ENCODE results near the gene ZNF276. TPM values are rescaled to one million over a fixed set of nuclear protein-coding genes. Genes with fewer than 3 reads are reported as not detected.
"Not testable (repeated sequence)": the region's sequence is repeated elsewhere in the genome, so short reads cannot be mapped to it uniquely, and the experiment has no call there.

The ZNF276 gene
- total RNA-seq (2012; rRNA removed) = 10.1 and 12.0 TPM in 2 replicates

- Histone ChIP-seq H3K4me2 (ENCODE audit: low read length) (peak within 1 kb of the TSS; percentile 79), H3K4me1 (ENCODE audit: control insufficient read depth, insufficient read depth, low read length) (peaks cover 42% of the 10 kb centered on the region), H3K27me3 (ENCODE audit: control insufficient read depth, insufficient read depth, low read length) (no peaks in the 10 kb centered on the region), H3K4me3 (ENCODE audit: low read length) (peak within 1 kb of the TSS; percentile 84), H3K9me3 (replicated peaks; ENCODE audit: low read length) (no peaks in the 10 kb centered on the region), H3K9ac (ENCODE audit: low read depth, low read length) (peak within 1 kb of the TSS; percentile 91), H3K36me3 (ENCODE audit: insufficient read depth, low read length) (peaks cover 26% of the 10 kb centered on the region)
These were observed at the start of gene ZNF276, which contains the start of gene VPS9D1 for GRCh38 chr16:89720813-89721545. ZNF276 (plus strand) TSS chr16:89721537; CDS start chr16:89721641, 104 bp downstream. VPS9D1 (minus strand) TSS chr16:89720898; CDS start chr16:89720861, 37 bp downstream.

DNA sequence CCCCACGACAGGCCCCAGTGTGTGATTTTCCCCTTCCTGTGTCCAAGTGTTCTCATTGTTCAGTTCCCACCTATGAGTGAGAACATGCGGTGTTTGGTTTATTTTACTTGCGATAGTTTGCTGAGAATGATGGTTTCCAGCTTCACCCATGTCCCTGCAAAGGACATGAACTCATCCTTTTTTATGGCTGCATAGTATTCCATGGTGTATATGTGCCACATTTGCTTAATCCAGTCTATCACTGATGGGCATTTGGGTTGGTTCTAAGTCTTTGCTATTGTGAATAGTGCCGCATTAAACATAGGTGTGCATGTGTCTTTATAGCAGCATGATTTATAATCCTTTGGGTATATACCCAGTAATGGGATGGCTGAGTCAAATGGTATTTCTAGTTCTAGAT lies 49.8 kb upstream of the ZNF276 start:
- not testable (repeated sequence) for H3K9ac ChIP-seq (ENCODE audit: low read depth, low read length); H3K4me2 ChIP-seq (ENCODE audit: low read length); H3K4me3 ChIP-seq (ENCODE audit: low read length); H3K9me3 ChIP-seq (replicated peaks; ENCODE audit: low read length); H3K4me1 ChIP-seq (ENCODE audit: control insufficient read depth, insufficient read depth, low read length); H3K27me3 ChIP-seq (ENCODE audit: control insufficient read depth, insufficient read depth, low read length); H3K36me3 ChIP-seq (ENCODE audit: insufficient read depth, low read length)

GRCh38 chr16:89672177-89672941 lies 49.0 kb upstream of the ZNF276 start:
- Histone ChIP-seq H3K36me3 (ENCODE audit: insufficient read depth, low read length) (no peaks in the 10 kb centered on the region), H3K4me1 (ENCODE audit: control insufficient read depth, insufficient read depth, low read length) (peaks cover 5% of the 10 kb centered on the region), H3K4me3 (ENCODE audit: low read length) (no peak overlapping the region), H3K4me2 (ENCODE audit: low read length) (no peak overlapping the region), H3K9ac (ENCODE audit: low read depth, low read length) (no peak overlapping the region), H3K27me3 (ENCODE audit: control insufficient read depth, insufficient read depth, low read length) (no peaks in the 10 kb centered on the region), H3K9me3 (replicated peaks; ENCODE audit: low read length) (no peaks in the 10 kb centered on the region)

GRCh38 chr16:89678258-89678657 lies 43.1 kb upstream of the ZNF276 start:
- peaks cover 2% of the 10 kb centered on the region for H3K36me3 ChIP-seq (ENCODE audit: insufficient read depth, low read length)
- no peak overlapping the region for H3K4me3 ChIP-seq (ENCODE audit: low read length)
- H3K4me1 ChIP-seq (ENCODE audit: control insufficient read depth, insufficient read depth, low read length) = no peaks in the 10 kb centered on the region
- H3K4me2 ChIP-seq (ENCODE audit: low read length) = no peak overlapping the region
- no peak overlapping the region for H3K9ac ChIP-seq (ENCODE audit: low read depth, low read length)
- H3K9me3 ChIP-seq (replicated peaks; ENCODE audit: low read length) = no peaks in the 10 kb centered on the region
- H3K27me3 ChIP-seq (ENCODE audit: control insufficient read depth, insufficient read depth, low read length) = no peaks in the 10 kb centered on the region

DNA sequence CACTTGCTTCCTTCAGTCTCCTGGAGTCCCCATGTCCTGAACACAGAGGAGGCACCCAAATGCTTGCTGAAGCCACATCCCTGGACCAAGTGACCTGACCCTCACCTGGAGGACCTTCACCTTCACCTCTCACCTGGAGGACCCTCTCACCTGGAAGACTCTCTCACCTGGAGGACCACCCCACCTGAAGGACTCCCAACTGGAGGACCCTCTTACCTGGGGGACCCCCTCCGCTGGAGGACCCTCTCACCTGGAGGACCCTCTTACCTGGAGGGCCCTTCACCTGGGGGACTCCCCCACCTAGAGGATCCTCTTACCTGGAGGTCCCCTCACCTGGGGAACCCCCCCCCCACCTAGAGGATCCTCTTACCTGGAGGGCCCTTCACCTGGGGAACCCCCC lies 35.4 kb upstream of the ZNF276 start:
- no peak overlapping the region for H3K9ac ChIP-seq (ENCODE audit: low read depth, low read length)
- H3K27me3 ChIP-seq (ENCODE audit: control insufficient read depth, insufficient read depth, low read length) = no peaks in the 10 kb centered on the region
- H3K4me2 ChIP-seq (ENCODE audit: low read length) = peak overlapping the region; percentile 99
- H3K4me3 ChIP-seq (ENCODE audit: low read length) = no peak overlapping the region
- H3K9me3 ChIP-seq (replicated peaks; ENCODE audit: low read length) = no peaks in the 10 kb centered on the region
- peaks cover 19% of the 10 kb centered on the region for H3K36me3 ChIP-seq (ENCODE audit: insufficient read depth, low read length)
- H3K4me1 ChIP-seq (ENCODE audit: control insufficient read depth, insufficient read depth, low read length) = peaks cover 8% of the 10 kb centered on the region

- no peaks in the 10 kb centered on the region for H3K27me3 ChIP-seq (ENCODE audit: control insufficient read depth, insufficient read depth, low read length)
- H3K9ac ChIP-seq (ENCODE audit: low read depth, low read length) = peak within 1 kb of the TSS; percentile 85
- no peaks in the 10 kb centered on the region for H3K9me3 ChIP-seq (replicated peaks; ENCODE audit: low read length)
- H3K36me3 ChIP-seq (ENCODE audit: insufficient read depth, low read length) = peaks cover 23% of the 10 kb centered on the region
- H3K4me3 ChIP-seq (ENCODE audit: low read length) = peak within 1 kb of the TSS; percentile 92
- peak within 1 kb of the TSS; percentile 99 for H3K4me2 ChIP-seq (ENCODE audit: low read length)
- H3K4me1 ChIP-seq (ENCODE audit: control insufficient read depth, insufficient read depth, low read length) = peaks cover 8% of the 10 kb centered on the region
These were observed 34.7 kb upstream of the ZNF276 start, which contains the start of gene CDK10 for GRCh38 chr16:89686520-89687091. CDK10 (plus strand) TSS chr16:89686689; CDS start chr16:89686711, 22 bp downstream.

GRCh38 chr16:89687092-89687940 lies 34.0 kb upstream of the ZNF276 start:
- no peaks in the 10 kb centered on the region for H3K27me3 ChIP-seq (ENCODE audit: control insufficient read depth, insufficient read depth, low read length)

GRCh38 chr16:89688395-89688794 lies 32.9 kb upstream of the ZNF276 start:
- Histone ChIP-seq H3K4me2 (ENCODE audit: low read length) (no peak overlapping the region), H3K9me3 (replicated peaks; ENCODE audit: low read length) (no peaks in the 10 kb centered on the region), H3K36me3 (ENCODE audit: insufficient read depth, low read length) (peaks cover 34% of the 10 kb centered on the region), H3K9ac (ENCODE audit: low read depth, low read length) (no peak overlapping the region), H3K4me1 (ENCODE audit: control insufficient read depth, insufficient read depth, low read length) (peaks cover 8% of the 10 kb centered on the region), H3K27me3 (ENCODE audit: control insufficient read depth, insufficient read depth, low read length) (no peaks in the 10 kb centered on the region), H3K4me3 (ENCODE audit: low read length) (no peak overlapping the region)

More at GRCh38 chr16:89687092-89687940, 34.0 kb upstream of the ZNF276 start:
- Histone ChIP-seq H3K36me3 (ENCODE audit: insufficient read depth, low read length) (peaks cover 28% of the 10 kb centered on the region), H3K4me1 (ENCODE audit: control insufficient read depth, insufficient read depth, low read length) (peaks cover 8% of the 10 kb centered on the region), H3K4me3 (ENCODE audit: low read length) (peak overlapping the region; percentile 92), H3K4me2 (ENCODE audit: low read length) (peak overlapping the region; percentile 99), H3K9ac (ENCODE audit: low read depth, low read length) (peak overlapping the region; percentile 85), H3K9me3 (replicated peaks; ENCODE audit: low read length) (no peaks in the 10 kb centered on the region)

DNA sequence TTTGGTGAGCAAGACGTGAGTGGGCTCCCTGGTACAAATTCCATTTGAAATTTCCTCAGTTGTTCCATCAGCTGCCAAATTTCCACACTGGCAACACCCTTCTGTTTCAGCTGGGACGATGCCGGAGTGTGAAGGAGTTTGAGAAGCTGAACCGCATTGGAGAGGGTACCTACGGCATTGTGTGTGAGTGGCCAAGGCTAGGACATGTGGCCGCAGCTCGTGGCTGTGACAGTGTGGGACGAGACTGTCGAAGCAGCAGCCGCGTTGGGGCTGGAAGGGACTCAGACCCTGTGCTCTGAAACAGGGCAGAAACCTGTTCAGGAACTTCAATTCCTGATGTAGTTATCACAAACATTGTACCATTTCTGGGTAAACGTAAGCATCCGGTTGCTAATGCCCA lies 32.2 kb upstream of the ZNF276 start:
- Histone ChIP-seq H3K9ac (ENCODE audit: low read depth, low read length) (no peak overlapping the region), H3K27me3 (ENCODE audit: control insufficient read depth, insufficient read depth, low read length) (no peaks in the 10 kb centered on the region), H3K4me1 (ENCODE audit: control insufficient read depth, insufficient read depth, low read length) (peaks cover 8% of the 10 kb centered on the region), H3K4me2 (ENCODE audit: low read length) (no peak overlapping the region), H3K9me3 (replicated peaks; ENCODE audit: low read length) (no peaks in the 10 kb centered on the region), H3K36me3 (ENCODE audit: insufficient read depth, low read length) (peaks cover 41% of the 10 kb centered on the region), H3K4me3 (ENCODE audit: low read length) (no peak overlapping the region)

GRCh38 chr16:89689621-89690020 lies 31.7 kb upstream of the ZNF276 start:
- peaks cover 45% of the 10 kb centered on the region for H3K36me3 ChIP-seq (ENCODE audit: insufficient read depth, low read length)
- not testable (repeated sequence) for H3K9me3 ChIP-seq (replicated peaks; ENCODE audit: low read length); H3K9ac ChIP-seq (ENCODE audit: low read depth, low read length); H3K27me3 ChIP-seq (ENCODE audit: control insufficient read depth, insufficient read depth, low read length); H3K4me1 ChIP-seq (ENCODE audit: control insufficient read depth, insufficient read depth, low read length); H3K4me3 ChIP-seq (ENCODE audit: low read length); H3K4me2 ChIP-seq (ENCODE audit: low read length)
